HepG2 (cell line): ENCODE measurements around the gene PSMB3. TPM values are rescaled to one million over a fixed set of nuclear protein-coding genes. Genes with fewer than 3 reads are reported as not detected.

Experiments
- CREBL2 ChIP-seq: sonication (generic); formaldehyde crosslinking; IDR thresholded peaks from 2 replicates; pipeline ENCODE4 v1.8.1; 2023; ENCODE audit warnings: missing genetic modification reagents, mild to moderate bottlenecking, borderline replicate concordance
- DMAP1 ChIP-seq: IDR thresholded peaks from 2 replicates; pipeline ENCODE4 v1.6.1; 2016
- DPF2 ChIP-seq: sonication (generic); formaldehyde crosslinking; IDR thresholded peaks from 2 replicates; pipeline ENCODE4 v1.4.0; 2020; ENCODE audit warnings: mild to moderate bottlenecking, low read depth, missing genetic modification reagents, borderline replicate concordance
- JARID2 ChIP-seq: sonication (generic); formaldehyde crosslinking; IDR thresholded peaks from 2 replicates; pipeline ENCODE4 v1.8.1; 2023; ENCODE audit warnings: missing genetic modification reagents, inconsistent platforms; ENCODE audit not compliant: insufficient replicate concordance
- KLF9 ChIP-seq: IDR thresholded peaks from 2 replicates; pipeline ENCODE4 v1.6.1; 2016; ENCODE audit warnings: low read depth
- MAF1 ChIP-seq: sonication (generic); formaldehyde crosslinking; IDR thresholded peaks from 2 replicates; pipeline ENCODE4 v1.5.0; 2020; ENCODE audit warnings: missing genetic modification reagents, borderline replicate concordance
- MAFG ChIP-seq: sonication (generic); formaldehyde crosslinking; IDR thresholded peaks from 2 replicates; pipeline ENCODE4 v1.5.1; 2020; ENCODE audit warnings: mild to moderate bottlenecking, missing genetic modification reagents
- MTA3 ChIP-seq: sonication (generic); formaldehyde crosslinking; IDR thresholded peaks from 2 replicates; pipeline ENCODE4 v1.4.0; 2020; ENCODE audit warnings: missing genetic modification reagents
- NFIB ChIP-seq: sonication (generic); formaldehyde crosslinking; IDR thresholded peaks from 2 replicates; pipeline ENCODE4 v1.9.0; 2021; ENCODE audit warnings: missing genetic modification reagents, mild to moderate bottlenecking, borderline replicate concordance
- PCBP1 ChIP-seq: fragments of 200-400 bp; formaldehyde crosslinking; IDR thresholded peaks from 2 replicates; pipeline ENCODE4 v1.6.1; 2017; ENCODE audit warnings: mild to moderate bottlenecking, low read depth, low read length, borderline replicate concordance
- PHF20 ChIP-seq: sonication (generic); formaldehyde crosslinking; IDR thresholded peaks from 2 replicates; pipeline ENCODE4 v1.5.0; 2020; ENCODE audit warnings: mild to moderate bottlenecking, missing genetic modification reagents
- POLR2A ChIP-seq, 2 experiments: IDR thresholded peaks; 2 replicates each; pipeline ENCODE4 v1.6.1; 2011; ENCODE audit warnings: low read depth in 2 of 2, low read length in 2 of 2, mild to moderate bottlenecking in 1 of 2, moderate library complexity in 1 of 2; ENCODE audit not compliant: insufficient read depth in 1 of 2
- SALL1 ChIP-seq: sonication (generic); formaldehyde crosslinking; IDR thresholded peaks from 2 replicates; pipeline ENCODE4 v1.8.0; 2022; ENCODE audit warnings: mild to moderate bottlenecking, missing genetic modification reagents
- SOX5 ChIP-seq: IDR thresholded peaks from 2 replicates; pipeline ENCODE4 v1.6.1; 2016; ENCODE audit warnings: borderline replicate concordance
- SOX6 ChIP-seq, 2 experiments: fragments of 450-650 bp in 1 of 2; sonication (generic) in 1 of 2; formaldehyde crosslinking in 1 of 2; IDR thresholded peaks; 2 replicates each; pipeline versions ENCODE4 v1.4.0 to v1.6.1; 2017 to 2020; ENCODE audit warnings: antibody characterized with exemption in 1 of 2, mild to moderate bottlenecking in 1 of 2, missing genetic modification reagents in 1 of 2
- SPEN ChIP-seq: sonication (generic); formaldehyde crosslinking; IDR thresholded peaks from 2 replicates; pipeline ENCODE4 v1.5.1; 2020; ENCODE audit warnings: low read depth, mild to moderate bottlenecking, missing genetic modification reagents
- SSRP1 ChIP-seq: IDR thresholded peaks from 2 replicates; pipeline ENCODE4 v1.6.1; 2016; ENCODE audit warnings: control low read depth
- TFDP2 ChIP-seq: sonication (generic); formaldehyde crosslinking; IDR thresholded peaks from 2 replicates; pipeline ENCODE4 v1.4.0; 2020; ENCODE audit warnings: missing genetic modification reagents
- TRIM24 ChIP-seq: sonication (generic); formaldehyde crosslinking; IDR thresholded peaks from 2 replicates; pipeline ENCODE4 v1.8.0; 2022; ENCODE audit warnings: mild to moderate bottlenecking, missing genetic modification reagents
- ZBTB25 ChIP-seq: IDR thresholded peaks from 2 replicates; pipeline ENCODE4 v1.6.1; 2018; ENCODE audit warnings: missing genetic modification reagents
- ZNF367 ChIP-seq: sonication (generic); formaldehyde crosslinking; IDR thresholded peaks from 2 replicates; pipeline ENCODE4 v1.4.0; 2020; ENCODE audit warnings: missing genetic modification reagents, borderline replicate concordance
- ZNF460 ChIP-seq: sonication (generic); formaldehyde crosslinking; IDR thresholded peaks from 2 replicates; pipeline ENCODE4 v1.5.1; 2020; ENCODE audit warnings: missing genetic modification reagents, mild to moderate bottlenecking, borderline replicate concordance
- ZNF724P ChIP-seq: sonication (generic); formaldehyde crosslinking; IDR thresholded peaks from 2 replicates; pipeline ENCODE4 v1.8.0; 2022; ENCODE audit warnings: missing genetic modification reagents, borderline replicate concordance
- ZNF780A ChIP-seq: sonication (generic); formaldehyde crosslinking; IDR thresholded peaks from 2 replicates; pipeline ENCODE4 v1.8.0; 2022; ENCODE audit warnings: mild to moderate bottlenecking, missing genetic modification reagents, moderate library complexity
- ZNF781 ChIP-seq: sonication (generic); formaldehyde crosslinking; IDR thresholded peaks from 2 replicates; pipeline ENCODE4 v1.5.1; 2020; ENCODE audit warnings: borderline replicate concordance, mild to moderate bottlenecking, missing genetic modification reagents; ENCODE audit errors: not compliant biosample characterization
- ZNF800 ChIP-seq: sonication (generic); formaldehyde crosslinking; IDR thresholded peaks from 2 replicates; pipeline ENCODE4 v1.4.0; 2020; ENCODE audit warnings: missing genetic modification reagents
- polyA plus RNA-seq, 8 experiments: library from polyadenylated mRNA; depleted of rRNA in 3 of 8; stranded (reverse) in 7 of 8; unstranded in 1 of 8; fragments of >200 nt; fragmentation: Illumina TruSeq in 4 of 8; extraction: Trizol in 4 of 8; gene quantifications; 2 replicates each; pipeline versions ENCODE4 v1.2.1 to v1.2.3, GENCODE V29; 2011 to 2016; ENCODE audit warnings: low read depth in 4 of 8, missing spikeins in 1 of 8, mixed read lengths in 1 of 8; ENCODE audit not compliant: insufficient read depth in 1 of 8
- total RNA-seq, 5 experiments: library from RNA; depleted of rRNA; stranded (reverse); fragments of >200 nt; fragmentation: Illumina TruSeq; extraction: Trizol; gene quantifications; 2 replicates each; pipeline ENCODE4 v1.2.3, GENCODE V29; 2016; ENCODE audit warnings: low read depth in 1 of 5

PSMB3 gene
- total and polyA plus RNA-seq, 2 of the 13 experiments (the other 11 are each of a cell fraction or from before 2014, with no cell fraction given) = 366 to 517 TPM

- peak; percentile 74; the same call in 1 of the 2 replicates for TF ChIP-seq ZBTB25
- TF ChIP-seq SOX5 (CRISPR knock-in tag) = peak; percentile 28; the same call in 1 of the 2 replicates
- peak; percentile 99 for TF ChIP-seq ZNF800 (CRISPR knock-in tag)
- no peak for TF ChIP-seq JARID2 (CRISPR knock-in tag)
- peak; percentile 78 for TF ChIP-seq ZNF781 (CRISPR knock-in tag)
- TF ChIP-seq ZNF460 (CRISPR knock-in tag) = no peak
- TF ChIP-seq SPEN (CRISPR knock-in tag) = peak; percentile 77
- TF ChIP-seq ZNF724P (CRISPR knock-in tag) = peak; percentile 46; the same call in 1 of the 2 replicates
- no peak for TF ChIP-seq MTA3
- TF ChIP-seq SSRP1 (CRISPR knock-in tag) = no peak
- peak; percentile 80; the same call in 1 of the 2 replicates for TF ChIP-seq CREBL2 (CRISPR knock-in tag)
- TF ChIP-seq MAF1 (CRISPR knock-in tag) = peak; percentile 81; the same call in 1 of the 2 replicates
- TF ChIP-seq NFIB (CRISPR knock-in tag) = no peak
- no peak; the same call in none of the 2 replicates for TF ChIP-seq PHF20 (CRISPR knock-in tag)
- peak; percentile 80; the same call in 1 of the 2 replicates for TF ChIP-seq DMAP1 (CRISPR knock-in tag)
- TF ChIP-seq MAFG (CRISPR knock-in tag) = no peak
- TF ChIP-seq POLR2A (IDR thresholded peaks at IDR 0.05; ENCODE audit: insufficient read depth in 1 of 2, low read depth in 2 of 2, low read length in 2 of 2) = peak; percentile 84 to 96
- TF ChIP-seq KLF9 = no peak; the same call in none of the 2 replicates
- TF ChIP-seq ZNF780A (CRISPR knock-in tag) = 0 out of 2 replicates have a peak, but pooled peaks have one; percentile 38
- TF ChIP-seq PCBP1 = 0 out of 2 replicates have a peak, but pooled peaks have one; percentile 77
- TF ChIP-seq SOX6 (IDR thresholded peaks at IDR 0.05) = no peak
- TF ChIP-seq SOX6 (CRISPR knock-in tag; IDR thresholded peaks at IDR 0.05) = peak; percentile 69
- no peak for TF ChIP-seq DPF2 (CRISPR knock-in tag)
- TF ChIP-seq TFDP2 (CRISPR knock-in tag) = peak; percentile 94
- TF ChIP-seq ZNF367 (CRISPR knock-in tag) = no peak; the same call in none of the 2 replicates
- TF ChIP-seq SALL1 (CRISPR knock-in tag) = peak; percentile 56
- TF ChIP-seq TRIM24 = no peak
Measured at GRCh38 chr17:38749223-38750043, 3.1 kb upstream of the PSMB3 start (continued).
